ENCODE data around the gene SCGN.

SCGN gene

GRCh38 chr6:25697537-25698340, 45.7 kb downstream of the SCGN start:
- Histone ChIP-seq H3K4me3 (ENCODE audit: low read depth, low read length) (no peak overlapping the region), H3K36me3 (ENCODE audit: control insufficient read depth, insufficient read depth, low read length) (no peaks in the 10 kb centered on the region), H3K9me3 (ENCODE audit: control insufficient read depth, low read length) (no peaks in the 10 kb centered on the region), H3K27me3 (ENCODE audit: control insufficient read depth, insufficient read depth, low read length) (no peaks in the 10 kb centered on the region), H2AFZ (no peak overlapping the region), H3K4me1 (no peaks in the 10 kb centered on the region), H3K9ac (no peak overlapping the region), H3K79me2 (no peaks in the 10 kb centered on the region), H3K4me2 (ENCODE audit: low read length) (no peak overlapping the region), H3K27ac (no peak overlapping the region)
- TF ChIP-seq CTCF (IDR thresholded peaks at IDR 0.05), result no peak

GRCh38 chr6:25698631-25699030, 46.6 kb downstream of the SCGN start:
- TF ChIP-seq CTCF (IDR thresholded peaks at IDR 0.05), result no peak
- Histone ChIP-seq H3K36me3 (ENCODE audit: control insufficient read depth, insufficient read depth, low read length) (no peaks in the 10 kb centered on the region), H3K4me3 (ENCODE audit: low read depth, low read length) (no peak overlapping the region), H3K9me3 (ENCODE audit: control insufficient read depth, low read length) (no peaks in the 10 kb centered on the region), H3K27me3 (ENCODE audit: control insufficient read depth, insufficient read depth, low read length) (no peaks in the 10 kb centered on the region), H3K4me2 (ENCODE audit: low read length) (no peak overlapping the region), H3K4me1 (no peaks in the 10 kb centered on the region), H3K27ac (no peak overlapping the region), H2AFZ (no peak overlapping the region), H3K9ac (no peak overlapping the region), H3K79me2 (no peaks in the 10 kb centered on the region)

GRCh38 chr6:25699649-25700048, 47.6 kb downstream of the SCGN start:
- Histone ChIP-seq H3K4me2 (ENCODE audit: low read length) (no peak overlapping the region), H3K27me3 (ENCODE audit: control insufficient read depth, insufficient read depth, low read length) (no peaks in the 10 kb centered on the region), H3K36me3 (ENCODE audit: control insufficient read depth, insufficient read depth, low read length) (no peaks in the 10 kb centered on the region), H3K9ac (no peak overlapping the region), H3K4me3 (ENCODE audit: low read depth, low read length) (no peak overlapping the region), H3K27ac (no peak overlapping the region), H3K79me2 (no peaks in the 10 kb centered on the region), H3K4me1 (no peaks in the 10 kb centered on the region), H2AFZ (no peak overlapping the region), H3K9me3 (ENCODE audit: control insufficient read depth, low read length) (no peaks in the 10 kb centered on the region)
- no peak for TF ChIP-seq CTCF (IDR thresholded peaks at IDR 0.05)

- H3K9ac ChIP-seq, result no peak overlapping the region
- H3K4me2 ChIP-seq (ENCODE audit: low read length), result no peak overlapping the region
- no peaks in the 10 kb centered on the region for H3K79me2 ChIP-seq
- no peaks in the 10 kb centered on the region for H3K36me3 ChIP-seq (ENCODE audit: control insufficient read depth, insufficient read depth, low read length)
- TF ChIP-seq CTCF (IDR thresholded peaks at IDR 0.05), result no peak
- no peak overlapping the region for H3K4me3 ChIP-seq (ENCODE audit: low read depth, low read length)
- no peak overlapping the region for H3K27ac ChIP-seq
- H3K4me1 ChIP-seq, result no peaks in the 10 kb centered on the region
- no peaks in the 10 kb centered on the region for H3K9me3 ChIP-seq (ENCODE audit: control insufficient read depth, low read length)
- no peaks in the 10 kb centered on the region for H3K27me3 ChIP-seq (ENCODE audit: control insufficient read depth, insufficient read depth, low read length)
- H2AFZ ChIP-seq, result no peak overlapping the region
Measured at GRCh38 chr6:25700761-25701160, 48.7 kb downstream of the SCGN start.

- Histone ChIP-seq H3K27ac (no peak overlapping the region), H3K4me3 (ENCODE audit: low read depth, low read length) (no peak overlapping the region), H3K79me2 (no peaks in the 10 kb centered on the region), H2AFZ (no peak overlapping the region), H3K9me3 (ENCODE audit: control insufficient read depth, low read length) (no peaks in the 10 kb centered on the region), H3K36me3 (ENCODE audit: control insufficient read depth, insufficient read depth, low read length) (no peaks in the 10 kb centered on the region), H3K9ac (no peak overlapping the region), H3K4me2 (ENCODE audit: low read length) (no peak overlapping the region), H3K4me1 (no peaks in the 10 kb centered on the region), H3K27me3 (ENCODE audit: control insufficient read depth, insufficient read depth, low read length) (no peaks in the 10 kb centered on the region)
- no peak for TF ChIP-seq CTCF (IDR thresholded peaks at IDR 0.05)
Measured at GRCh38 chr6:25701807-25702206, 49.8 kb downstream of the SCGN start.

Data from parathyroid adenoma (tissue), 2 donors.